ENCODE measurements around the gene GPR146.

DNA sequence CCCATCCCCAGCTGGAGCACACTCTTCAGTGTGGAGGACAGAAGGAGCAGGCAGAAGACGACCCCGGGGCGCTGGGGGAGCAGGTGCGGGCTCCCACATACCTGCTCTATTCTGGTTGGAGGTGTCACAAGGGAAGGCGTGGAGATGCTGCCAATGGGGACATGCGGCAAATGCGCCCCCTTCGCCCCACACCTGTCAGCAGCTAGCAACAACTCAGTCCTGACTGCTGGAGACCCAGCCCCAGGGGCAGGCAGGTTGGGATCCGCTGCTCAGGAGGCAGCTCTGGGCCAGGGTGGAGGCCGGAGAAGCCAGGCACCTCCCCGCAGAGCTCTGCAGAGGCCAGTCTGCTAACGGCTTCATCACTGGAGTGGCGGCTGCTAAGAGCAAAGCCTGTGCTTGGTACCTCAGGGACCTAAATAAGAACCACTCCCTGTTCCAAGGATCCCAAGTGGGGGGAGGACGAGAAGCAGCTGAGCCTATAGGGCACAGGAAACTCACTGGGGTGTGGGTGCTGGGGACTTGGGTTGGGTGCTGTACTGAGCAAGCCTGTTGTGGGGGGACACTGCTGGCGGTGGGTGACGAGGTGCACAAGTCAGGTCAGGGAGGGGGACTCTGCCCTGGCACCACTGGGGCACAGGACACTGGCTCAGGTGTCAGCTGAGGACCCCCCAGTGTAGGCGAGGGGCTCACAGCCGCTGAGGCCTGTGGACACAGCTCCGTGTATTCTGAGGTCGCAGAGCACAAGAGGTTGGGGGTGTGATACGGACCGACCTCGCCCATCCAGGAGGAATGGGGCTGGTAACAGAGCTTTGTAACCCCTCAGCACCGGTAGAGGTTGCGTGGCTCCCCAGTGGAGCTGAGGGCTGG, 19.2 kb upstream of the GPR146 start:
- TF ChIP-seq, protein P1, sequence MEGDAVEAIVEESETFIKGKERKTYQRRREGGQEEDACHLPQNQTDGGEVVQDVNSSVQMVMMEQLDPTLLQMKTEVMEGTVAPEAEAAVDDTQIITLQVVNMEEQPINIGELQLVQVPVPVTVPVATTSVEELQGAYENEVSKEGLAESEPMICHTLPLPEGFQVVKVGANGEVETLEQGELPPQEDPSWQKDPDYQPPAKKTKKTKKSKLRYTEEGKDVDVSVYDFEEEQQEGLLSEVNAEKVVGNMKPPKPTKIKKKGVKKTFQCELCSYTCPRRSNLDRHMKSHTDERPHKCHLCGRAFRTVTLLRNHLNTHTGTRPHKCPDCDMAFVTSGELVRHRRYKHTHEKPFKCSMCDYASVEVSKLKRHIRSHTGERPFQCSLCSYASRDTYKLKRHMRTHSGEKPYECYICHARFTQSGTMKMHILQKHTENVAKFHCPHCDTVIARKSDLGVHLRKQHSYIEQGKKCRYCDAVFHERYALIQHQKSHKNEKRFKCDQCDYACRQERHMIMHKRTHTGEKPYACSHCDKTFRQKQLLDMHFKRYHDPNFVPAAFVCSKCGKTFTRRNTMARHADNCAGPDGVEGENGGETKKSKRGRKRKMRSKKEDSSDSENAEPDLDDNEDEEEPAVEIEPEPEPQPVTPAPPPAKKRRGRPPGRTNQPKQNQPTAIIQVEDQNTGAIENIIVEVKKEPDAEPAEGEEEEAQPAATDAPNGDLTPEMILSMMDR (IDR thresholded peaks at IDR 0.05), result no peak
- TF ChIP-seq POLR2AphosphoS5 (IDR thresholded peaks at IDR 0.05), result no peak
- no peak for TF ChIP-seq POLR2A (IDR thresholded peaks at IDR 0.05)
